ENCODE results near the gene INMT.

- TF ChIP-seq EZH2 (IDR thresholded peaks at IDR 0.05; ENCODE audit: low read depth, low read length, severe bottlenecking) (no peak), POLR2A (IDR thresholded peaks at IDR 0.05; ENCODE audit: control extremely low read depth in 1 of 2, low read depth in 2 of 2, low read length in 2 of 2) (no peak), USF2 (IDR thresholded peaks at IDR 0.05; ENCODE audit: low read length) (no peak), MAFK (IDR thresholded peaks at IDR 0.05; ENCODE audit: low read depth, low read length) (no peak), NRF1 (IDR thresholded peaks at IDR 0.05; ENCODE audit: low read depth, low read length) (no peak), ASH2L (IDR thresholded peaks at IDR 0.05; ENCODE audit: low read length) (no peak), CHD1 (IDR thresholded peaks at IDR 0.05; ENCODE audit: low read depth, low read length) (no peak), SIN3A (conservative IDR thresholded peaks at IDR 0.05 in 1 of 2, IDR thresholded peaks at IDR 0.05 in 1 of 2; ENCODE audit: low read depth in 1 of 2, low read length in 2 of 2) (no peak), FOSL1 (IDR thresholded peaks at IDR 0.05; ENCODE audit: insufficient read depth, low read depth, low read length) (no peak), TAF1 (IDR thresholded peaks at IDR 0.05; ENCODE audit: low read depth, low read length) (no peak)
- TF ChIP-seq, protein P1, sequence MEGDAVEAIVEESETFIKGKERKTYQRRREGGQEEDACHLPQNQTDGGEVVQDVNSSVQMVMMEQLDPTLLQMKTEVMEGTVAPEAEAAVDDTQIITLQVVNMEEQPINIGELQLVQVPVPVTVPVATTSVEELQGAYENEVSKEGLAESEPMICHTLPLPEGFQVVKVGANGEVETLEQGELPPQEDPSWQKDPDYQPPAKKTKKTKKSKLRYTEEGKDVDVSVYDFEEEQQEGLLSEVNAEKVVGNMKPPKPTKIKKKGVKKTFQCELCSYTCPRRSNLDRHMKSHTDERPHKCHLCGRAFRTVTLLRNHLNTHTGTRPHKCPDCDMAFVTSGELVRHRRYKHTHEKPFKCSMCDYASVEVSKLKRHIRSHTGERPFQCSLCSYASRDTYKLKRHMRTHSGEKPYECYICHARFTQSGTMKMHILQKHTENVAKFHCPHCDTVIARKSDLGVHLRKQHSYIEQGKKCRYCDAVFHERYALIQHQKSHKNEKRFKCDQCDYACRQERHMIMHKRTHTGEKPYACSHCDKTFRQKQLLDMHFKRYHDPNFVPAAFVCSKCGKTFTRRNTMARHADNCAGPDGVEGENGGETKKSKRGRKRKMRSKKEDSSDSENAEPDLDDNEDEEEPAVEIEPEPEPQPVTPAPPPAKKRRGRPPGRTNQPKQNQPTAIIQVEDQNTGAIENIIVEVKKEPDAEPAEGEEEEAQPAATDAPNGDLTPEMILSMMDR (IDR thresholded peaks at IDR 0.05; ENCODE audit: control extremely low read depth in 1 of 3, insufficient read depth in 1 of 3, low read depth in 1 of 3, low read length in 3 of 3): no peak
Measured at GRCh38 chr7:30722671-30723070, 29.3 kb upstream of the INMT start.
